Body of pancreas (tissue), 4 donors: Measurements from ENCODE around the gene MYCBP2. TPM values are rescaled to one million over a fixed set of nuclear protein-coding genes. Genes with fewer than 3 reads are reported as not detected.

Experiments used
- ATAC-seq: fragments of 150-250 bp; one replicate; pipeline ENCODE4 v1.9.1; 2016
- DNase-seq, 4 donors: peaks; one replicate each; pipeline ENCODE4 v3.0.0-alpha.2; 2019
- H3K27ac ChIP-seq, 4 donors: fragments of 200-600 bp; sonication (generic); 1 replicate in 3 of 4; 2 replicates in 1 of 4; pipeline versions ENCODE4 v1.5.1 to v1.6.1; 2016 to 2019; ENCODE audit warnings: mild to moderate bottlenecking in 1 of 4, mixed read lengths in 1 of 4, moderate library complexity in 1 of 4
- H3K27me3 ChIP-seq, 2 donors: fragments of 200-600 bp; sonication (generic); one replicate each; pipeline ENCODE4 v1.6.0; 2016; ENCODE audit warnings: mild to moderate bottlenecking in 1 of 2
- H3K36me3 ChIP-seq, 2 donors: fragments of 200-600 bp; sonication (generic); replicated peaks in 1 of 2; 2 replicates each; pipeline ENCODE4 v1.5.1; 2016; ENCODE audit warnings: low read depth in 2 of 2; ENCODE audit not compliant: insufficient read depth in 1 of 2
- H3K4me1 ChIP-seq: fragments of 200-600 bp; sonication (generic); one replicate; pipeline ENCODE4 v1.6.0; 2016
- H3K4me3 ChIP-seq, 2 donors: fragments of 200-600 bp; sonication (generic); 1 replicate in 1 of 2; 2 replicates in 1 of 2; pipeline ENCODE4 v1.5.1; 2016 to 2019
- H3K9me3 ChIP-seq, 3 donors: fragments of 200-600 bp; sonication (generic); 1 replicate in 2 of 3; 2 replicates in 1 of 3; pipeline ENCODE4 v1.5.1; 2016
- CTCF ChIP-seq, 7 experiments: fragments of 450-650 bp in 4 of 7; fragments of 200-600 bp in 3 of 7; sonication (generic) in 3 of 7; IDR thresholded peaks; one replicate each; pipeline ENCODE4 v1.5.1; 2016 to 2019; ENCODE audit warnings: antibody characterized with exemption in 7 of 7
- POLR2A ChIP-seq, 3 donors: fragments of 450-650 bp; IDR thresholded peaks; one replicate each; pipeline ENCODE4 v1.6.1; 2016; ENCODE audit warnings: antibody characterized with exemption in 3 of 3, mild to moderate bottlenecking in 2 of 3
- WGBS, 2 donors: methylation state at CpG; one replicate each; pipeline ENCODE4 v1.1.5; 2017; 5-methylcytosine and 5-hydroxymethylcytosine counted together
- intact Hi-C: fragments of 100-400 bp; cut with DNase I; formaldehyde crosslinking; loops from one replicate; pipeline ENCODE4 v1.15.1; 2023
- total RNA-seq, 2 donors: library from RNA; depleted of rRNA; stranded (reverse); fragments of >200 nt; gene quantifications; one replicate each; pipeline ENCODE4 v1.1.0, GENCODE V29; 2016

Gene MYCBP2
- total RNA-seq, 2 donors from 2014 or later: 85.9 to 127 TPM

GRCh38 chr13:77196052-77196618, 130.8 kb downstream of the MYCBP2 start:
- WGBS, 2 donors: 92 to 99% methylated on average over 4 of the region's 4 CpGs
- intact Hi-C loops: no loop called here

DNA sequence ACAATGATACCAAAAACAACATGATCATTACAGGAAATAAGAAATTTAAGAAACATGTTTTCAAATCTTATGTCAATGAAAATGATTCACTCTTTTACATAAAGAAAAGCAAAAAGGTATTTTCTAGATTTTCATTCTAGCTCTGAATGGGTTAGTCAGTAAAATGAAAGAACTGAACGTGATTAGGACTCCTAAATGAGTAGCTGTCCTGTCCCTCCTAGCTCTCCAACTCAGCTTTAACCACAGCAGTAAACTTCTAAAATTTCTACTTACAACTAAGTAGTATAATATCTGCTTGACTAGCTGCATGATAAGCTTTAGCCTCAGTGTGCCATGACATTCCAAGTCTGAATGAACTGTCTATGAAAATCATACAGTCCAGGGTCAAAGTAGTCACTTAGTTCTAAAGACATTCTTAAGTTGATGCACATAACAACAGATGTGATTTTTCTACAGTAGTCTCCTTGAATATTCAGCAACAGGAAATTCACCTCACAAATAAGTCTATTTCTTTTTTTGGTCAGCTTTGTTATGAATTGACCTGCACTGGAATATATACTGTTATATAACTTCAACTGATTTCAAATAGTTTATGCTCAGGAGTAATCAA, 136.4 kb downstream of the MYCBP2 start:
- ATAC-seq: no peak
- WGBS, 2 donors: 93 to 97% methylated on average over 1 of the region's 1 CpG
- TF ChIP-seq CTCF (IDR thresholded peaks at IDR 0.05) (no peak), POLR2A (IDR thresholded peaks at IDR 0.05) (no peak)
- intact Hi-C loops: no loop called here
- Histone ChIP-seq H3K4me1 (no peaks in the 10 kb centered on the region), H3K27me3 (no peaks in the 10 kb centered on the region), H3K9me3 (no peaks in the 10 kb centered on the region), H3K36me3 (no peaks in the 10 kb centered on the region), H3K27ac (no peak overlapping the region), H3K4me3 (no peak overlapping the region)
- DNase-seq: no peak

More at GRCh38 chr13:77196052-77196618, 130.8 kb downstream of the MYCBP2 start:
- Histone ChIP-seq H3K27ac (no peak overlapping the region), H3K4me3 (no peak overlapping the region), H3K27me3 (no peaks in the 10 kb centered on the region), H3K4me1 (no peaks in the 10 kb centered on the region), H3K9me3 (no peaks in the 10 kb centered on the region), H3K36me3 (no peaks in the 10 kb centered on the region)
- DNase-seq: no peak
- ATAC-seq: no peak
- TF ChIP-seq CTCF (IDR thresholded peaks at IDR 0.05): no peak
- TF ChIP-seq POLR2A (IDR thresholded peaks at IDR 0.05): no peak

DNA sequence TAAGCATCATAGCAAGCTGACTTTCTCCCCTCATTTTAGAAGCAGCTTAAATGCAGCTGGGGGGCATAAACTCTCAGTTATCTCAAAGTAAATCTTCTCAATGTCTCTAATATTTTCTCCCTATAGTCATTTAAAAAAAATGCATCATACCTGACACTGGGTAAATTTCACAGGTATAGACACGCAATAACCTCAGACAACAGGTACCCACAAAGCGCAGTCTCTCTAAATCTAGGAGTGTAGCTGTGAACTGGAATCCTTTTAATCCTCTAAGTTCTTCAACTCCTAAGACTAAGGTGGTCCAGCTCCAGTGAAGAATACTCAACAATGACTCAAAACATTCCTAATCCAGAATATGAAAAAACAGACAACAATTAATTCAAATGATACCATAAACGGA, 141.2 kb downstream of the MYCBP2 start:
- no peaks in the 10 kb centered on the region for H3K4me1 ChIP-seq
- no peak overlapping the region for H3K27ac ChIP-seq
- peaks cover 0 to 6% of the 10 kb centered on the region in 2 donors for H3K36me3 ChIP-seq
- H3K4me3 ChIP-seq: no peak overlapping the region
- 96 to 97% methylated on average over 3 of the region's 3 CpGs for WGBS, 2 donors
- H3K27me3 ChIP-seq: no peaks in the 10 kb centered on the region
- intact Hi-C loops: no loop called here
- no peak for DNase-seq
- no peaks in the 10 kb centered on the region for H3K9me3 ChIP-seq
- TF ChIP-seq CTCF (IDR thresholded peaks at IDR 0.05): no peak
- no peak for TF ChIP-seq POLR2A (IDR thresholded peaks at IDR 0.05)
- ATAC-seq: no peak

DNA sequence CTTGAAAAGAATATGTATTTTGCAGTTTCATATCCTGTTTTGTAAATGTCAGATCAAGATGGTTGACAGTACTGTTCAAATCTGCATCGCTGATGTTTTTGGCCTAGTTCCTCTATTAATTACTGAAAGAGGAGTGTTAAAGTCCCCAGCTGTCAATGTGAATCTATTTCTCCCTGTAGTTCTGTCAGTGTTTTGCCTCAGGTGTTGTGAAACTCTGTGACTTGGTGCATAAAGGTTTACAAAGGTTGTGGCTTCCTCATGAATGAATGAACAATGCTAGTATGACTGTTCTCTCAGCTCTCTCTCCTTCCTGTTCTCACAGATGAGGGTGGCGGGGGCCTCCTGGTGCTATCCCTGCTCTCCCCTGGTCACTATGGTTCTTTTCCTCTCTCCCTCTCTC, 142.4 kb downstream of the MYCBP2 start:
- peaks cover 0 to 18% of the 10 kb centered on the region in 2 donors for H3K36me3 ChIP-seq
- no peaks in the 10 kb centered on the region for H3K9me3 ChIP-seq
- no peaks in the 10 kb centered on the region for H3K4me1 ChIP-seq
- no peaks in the 10 kb centered on the region for H3K27me3 ChIP-seq
- ATAC-seq (no peak), DNase-seq (no peak)
- no peak overlapping the region for H3K27ac ChIP-seq
- H3K4me3 ChIP-seq: no peak overlapping the region
- intact Hi-C loops: no loop called here
- TF ChIP-seq CTCF (IDR thresholded peaks at IDR 0.05): no peak
- no peak for TF ChIP-seq POLR2A (IDR thresholded peaks at IDR 0.05)
- WGBS, 2 donors: 81 to 87% methylated on average over 2 of the region's 2 CpGs

- no peak for ATAC-seq
- H3K4me1 ChIP-seq: no peaks in the 10 kb centered on the region
- TF ChIP-seq POLR2A (IDR thresholded peaks at IDR 0.05) (no peak), CTCF (IDR thresholded peaks at IDR 0.05) (no peak)
- intact Hi-C loops: no loop called here
- H3K36me3 ChIP-seq: peaks cover 0 to 22% of the 10 kb centered on the region in 2 donors
- H3K9me3 ChIP-seq: no peaks in the 10 kb centered on the region
- whole genome bisulfite sequencing, 2 donors: 92 to 98% methylated on average over 4 of the region's 4 CpGs
- no peak overlapping the region for H3K4me3 ChIP-seq
- H3K27me3 ChIP-seq: no peaks in the 10 kb centered on the region
- DNase-seq: no peak
- no peak overlapping the region for H3K27ac ChIP-seq
Measured at GRCh38 chr13:77180011-77180410, 146.9 kb downstream of the MYCBP2 start.
